HCT116 (cell line): ENCODE data around the gene SEPTIN6. TPM values are rescaled to one million over a fixed set of nuclear protein-coding genes. Genes with fewer than 3 reads are reported as not detected.

Source experiments
- ATAC-seq: fragments of 200-7000 bp; cut with Tn5 transposase; 2 replicates; pipeline ENCODE4 v1.9.1; 2020; ENCODE audit warnings: mild to moderate bottlenecking, moderate library complexity
- BruUV-seq: library from RNA; stranded (reverse); fragments of 400-500 nt; replicated peaks from 2 replicates; lab custom pipeline; 2021; lab: Mats Ljungman, UMichigan
- CTCF ChIA-PET: fragments of 300-600 bp; sonication (Branson Sonifier 250); formaldehyde crosslinking; loops from one replicate; lab custom pipeline; 2021; ENCODE audit warnings: antibody characterized with exemption; lab: Charles Lee
- POLR2A ChIA-PET: fragments of 300-600, 350-600 bp; sonication (Branson Sonifier 250); formaldehyde crosslinking; loops from one replicate; lab custom pipeline; 2021; ENCODE audit warnings: antibody characterized with exemption; lab: Charles Lee
- RAD21 ChIA-PET, 2 experiments: fragments of 300-600 bp; sonication (Branson Sonifier 250); formaldehyde crosslinking; loops; one replicate each; lab custom pipeline; 2023; ENCODE audit warnings: low total read pairs in 2 of 2; ENCODE audit not compliant: uncharacterized antibody in 2 of 2, unreplicated experiment in 2 of 2, low non-redundant PET in 1 of 2; lab: Charles Lee
- DNase-seq: peaks from one replicate; pipeline ENCODE4 v3.0.0-alpha.2; 2010; ENCODE audit warnings: low read depth, low spot score
- H2AFZ ChIP-seq: fragments of 200-600 bp; shearing (Covaris generic), sonication (generic); 2 replicates; pipeline ENCODE4 v1.6.1; 2017; ENCODE audit warnings: low read depth, mixed run types, mixed read lengths, antibody characterized with exemption, low read length; ENCODE audit not compliant: poor library complexity, severe bottlenecking
- H3K27ac ChIP-seq: 2 replicates; pipeline ENCODE4 v1.5.1; 2012; ENCODE audit warnings: low read depth, low read length
- H3K27me3 ChIP-seq: fragments of 200-600 bp; sonication (generic); 2 replicates; pipeline ENCODE4 v1.6.1; 2016; ENCODE audit warnings: mixed run types, low read length, mixed read lengths; ENCODE audit not compliant: insufficient read depth
- H3K36me3 ChIP-seq, 2 experiments: fragments of 200-500 bp in 1 of 2; fragments of 200-600 bp in 1 of 2; sonication (Bioruptor generic) in 1 of 2; sonication (generic) in 1 of 2; 2 replicates each; pipeline versions ENCODE4 v1.5.1 to v1.6.1; 2014 to 2016; ENCODE audit warnings: low read length in 2 of 2, inconsistent platforms in 1 of 2, mixed read lengths in 1 of 2, mixed run types in 1 of 2; ENCODE audit not compliant: insufficient read depth in 2 of 2, control insufficient read depth in 1 of 2
- H3K4me1 ChIP-seq, 2 experiments: fragments of 200-600 bp in 1 of 2; sonication (generic) in 1 of 2; 2 replicates each; pipeline versions ENCODE4 v1.5.1 to v1.6.1; 2012 to 2017; ENCODE audit warnings: low read length in 2 of 2, inconsistent platforms in 1 of 2, mild to moderate bottlenecking in 1 of 2, mixed read lengths in 1 of 2, mixed run types in 1 of 2, moderate library complexity in 1 of 2; ENCODE audit not compliant: insufficient read depth in 2 of 2, control insufficient read depth in 1 of 2
- H3K4me2 ChIP-seq: fragments of 200-600 bp; sonication (generic); 2 replicates; pipeline ENCODE4 v1.6.1; 2017; ENCODE audit warnings: mixed run types, low read length, mixed read lengths
- H3K4me3 ChIP-seq, 2 experiments: fragments of 200-600 bp in 1 of 2; sonication (generic) in 1 of 2; replicated peaks in 1 of 2; 2 replicates each; pipeline ENCODE4 v1.5.1; 2011 to 2016; ENCODE audit warnings: low read length in 2 of 2, control low read depth in 1 of 2, low read depth in 1 of 2, mild to moderate bottlenecking in 1 of 2, mixed read lengths in 1 of 2, mixed run types in 1 of 2
- H3K79me2 ChIP-seq: fragments of 200-600 bp; sonication (generic); 2 replicates; pipeline ENCODE4 v1.6.1; 2017; ENCODE audit warnings: mild to moderate bottlenecking, mixed run types, low read length, moderate library complexity, mixed read lengths; ENCODE audit not compliant: insufficient read depth
- H3K9ac ChIP-seq: fragments of 200-600 bp; sonication (generic); 2 replicates; pipeline ENCODE4 v1.6.1; 2016; ENCODE audit warnings: low read length, mixed read lengths
- H3K9me2 ChIP-seq: fragments of 200-600 bp; sonication (generic), shearing (Covaris generic); 2 replicates; pipeline ENCODE4 v1.6.1; 2017; ENCODE audit warnings: mixed run types, mild to moderate bottlenecking, moderate library complexity; ENCODE audit not compliant: insufficient read depth
- H3K9me3 ChIP-seq, 2 experiments: fragments of 200-500 bp in 1 of 2; fragments of 200-600 bp in 1 of 2; sonication (Bioruptor generic) in 1 of 2; sonication (generic) in 1 of 2; 2 replicates each; pipeline ENCODE4 v1.6.1; 2014 to 2017; ENCODE audit warnings: low read length in 2 of 2, mixed read lengths in 2 of 2, inconsistent platforms in 1 of 2, low read depth in 1 of 2, mild to moderate bottlenecking in 1 of 2, mixed run types in 1 of 2, moderate library complexity in 1 of 2; ENCODE audit not compliant: control insufficient read depth in 1 of 2, insufficient read depth in 1 of 2
- H4K20me1 ChIP-seq: fragments of 200-600 bp; sonication (generic), shearing (Covaris generic); 2 replicates; pipeline ENCODE4 v1.6.1; 2017; ENCODE audit warnings: mixed run types, mild to moderate bottlenecking, moderate library complexity; ENCODE audit not compliant: insufficient read depth
- CBX3 ChIP-seq: IDR thresholded peaks from 2 replicates; pipeline ENCODE4 v1.6.1; 2012; ENCODE audit warnings: low read depth
- CTCF ChIP-seq, 3 experiments: fragments of 200-600 bp in 1 of 3; sonication (generic) in 1 of 3; IDR thresholded peaks in 2 of 3; conservative IDR thresholded peaks in 1 of 3; 2 replicates each; pipeline ENCODE4 v1.5.1; 2012 to 2017; ENCODE audit warnings: low read depth in 2 of 3, low read length in 2 of 3, antibody characterized with exemption in 1 of 3, borderline replicate concordance in 1 of 3, control low read depth in 1 of 3, mild to moderate bottlenecking in 1 of 3, mixed read lengths in 1 of 3, mixed run types in 1 of 3, moderate library complexity in 1 of 3; ENCODE audit not compliant: insufficient read depth in 1 of 3
- EGR1 ChIP-seq: IDR thresholded peaks from 2 replicates; pipeline ENCODE4 v1.6.1; 2012; ENCODE audit warnings: low read depth
- EZH2 ChIP-seq: fragments of 200-600 bp; sonication (generic); IDR thresholded peaks from 2 replicates; pipeline ENCODE4 v1.6.1; 2017; ENCODE audit warnings: antibody characterized with exemption, mixed run types
- EZH2phosphoT487 ChIP-seq: fragments of 200-600 bp; IDR thresholded peaks from 2 replicates; pipeline ENCODE4 v1.6.1; 2018; ENCODE audit warnings: antibody characterized with exemption, borderline replicate concordance
- JUND ChIP-seq: IDR thresholded peaks from 2 replicates; pipeline ENCODE4 v1.6.1; 2012
- MAX ChIP-seq: IDR thresholded peaks from 2 replicates; pipeline ENCODE4 v1.6.1; 2012
- REST ChIP-seq: IDR thresholded peaks from 2 replicates; pipeline ENCODE4 v1.6.1; 2012; ENCODE audit warnings: low read depth
- SP1 ChIP-seq: IDR thresholded peaks from 2 replicates; pipeline ENCODE4 v1.6.1; 2012; ENCODE audit warnings: low read depth
- SRF ChIP-seq: IDR thresholded peaks from 2 replicates; pipeline ENCODE4 v1.6.1; 2012; ENCODE audit warnings: low read depth
- TCF7L2 ChIP-seq: IDR thresholded peaks from 2 replicates; pipeline ENCODE4 v1.7.0; 2011; ENCODE audit warnings: borderline replicate concordance, inconsistent platforms; ENCODE audit not compliant: insufficient read depth, insufficient read length; ENCODE audit errors: extremely low read depth
- YY1 ChIP-seq: IDR thresholded peaks from 2 replicates; pipeline ENCODE4 v1.6.1; 2011; ENCODE audit warnings: low read length, low read depth, moderate library complexity, mild to moderate bottlenecking; ENCODE audit not compliant: insufficient replicate concordance; ENCODE audit errors: extremely low read depth
- ZBTB33 ChIP-seq: IDR thresholded peaks from 2 replicates; pipeline ENCODE4 v1.6.1; 2011; ENCODE audit warnings: mild to moderate bottlenecking, low read length, moderate library complexity; ENCODE audit not compliant: insufficient replicate concordance; ENCODE audit errors: extremely low read depth
- ZNF274 ChIP-seq: fragments of 200-500 bp; sonication (Bioruptor generic); IDR thresholded peaks from 2 replicates; pipeline ENCODE4 v1.6.1; 2014; ENCODE audit warnings: mild to moderate bottlenecking, low read depth, low read length, inconsistent platforms
- intact Hi-C: fragments of 100-400 bp; cut with micrococcal nuclease; formaldehyde crosslinking; loops from 2 replicates; pipeline ENCODE4 v1.10.0; 2022
- total RNA-seq: library from RNA; stranded (reverse); gene quantifications from one replicate; pipeline ENCODE4 v1.2.1, GENCODE V29; 2021; ENCODE audit not compliant: unreplicated experiment

SEPTIN6 gene
- total RNA-seq, 1 experiment from 2014 or later: 10.8 TPM

GRCh38 chrX:119686087-119686691, 6.8 kb downstream of the SEPTIN6 start:
- intact Hi-C loops: no loop called here
- no peak for TF ChIP-seq ZBTB33
- no peak for TF ChIP-seq JUND
- TF ChIP-seq SRF: no peak
- TF ChIP-seq EZH2: no peak
- TF ChIP-seq CBX3: no peak
- TF ChIP-seq TCF7L2: no peak
- TF ChIP-seq CTCF (IDR thresholded peaks at IDR 0.05 in 2 of 3, conservative IDR thresholded peaks at IDR 0.05 in 1 of 3; ENCODE audit: borderline replicate concordance in 1 of 3, insufficient read depth in 1 of 3, low read depth in 2 of 3, low read length in 2 of 3): no peak
- no peak for TF ChIP-seq REST
- no peak for TF ChIP-seq ZNF274
- TF ChIP-seq EGR1: no peak
- no peak for TF ChIP-seq YY1
- TF ChIP-seq MAX: no peak
- TF ChIP-seq EZH2phosphoT487: no peak
- TF ChIP-seq SP1: no peak
- H3K4me2 ChIP-seq: no peak overlapping the region
- BruUV-seq: no TSS peak
- H3K36me3 ChIP-seq: no peaks in the 10 kb centered on the region
- no peak overlapping the region for H3K27ac ChIP-seq
- no peaks in the 10 kb centered on the region for H3K4me1 ChIP-seq
- no peaks in the 10 kb centered on the region for H3K27me3 ChIP-seq
- H3K9me3 ChIP-seq: no peaks in the 10 kb centered on the region
- no peak overlapping the region for H3K9ac ChIP-seq
- H2AFZ ChIP-seq: no peak overlapping the region
- no peaks in the 10 kb centered on the region for H3K79me2 ChIP-seq
- ATAC-seq (no peak), DNase-seq (no peak)
- no peaks in the 10 kb centered on the region for H4K20me1 ChIP-seq
- ChIA-PET CTCF (no interaction called here), RAD21 (no interaction called here), POLR2A (no interaction called here)
- no peak overlapping the region for H3K4me3 ChIP-seq
- H3K9me2 ChIP-seq: no peaks in the 10 kb centered on the region
